ENCODE data around the gene RASGRP1.

The RASGRP1 gene

DNA sequence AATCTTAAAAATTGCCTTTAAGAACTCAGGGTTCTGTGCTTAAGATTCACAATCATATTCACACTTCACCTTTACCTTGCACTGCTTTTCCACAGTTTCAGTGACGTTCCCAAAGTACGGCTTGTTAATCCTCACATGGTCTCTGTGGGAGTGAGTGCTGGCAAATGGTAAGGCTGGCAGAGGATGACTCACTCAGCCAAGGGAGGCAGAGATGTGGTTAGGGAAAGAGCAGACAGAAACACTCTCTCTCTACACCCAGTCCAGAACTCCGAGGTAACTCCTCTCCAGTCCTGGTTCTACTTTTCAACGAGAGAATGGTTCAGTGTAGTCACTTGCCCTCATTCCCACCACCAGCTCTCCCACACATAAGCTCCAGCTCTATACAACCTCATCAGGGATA is 33.1 kb downstream of the RASGRP1 start:
- TF ChIP-seq REST (IDR thresholded peaks at IDR 0.05; ENCODE audit: insufficient replicate concordance, low read depth): no peak
- TF ChIP-seq SPI1 (IDR thresholded peaks at IDR 0.05; ENCODE audit: borderline replicate concordance, low read depth): no peak
- TF ChIP-seq GABPA (IDR thresholded peaks at IDR 0.05; ENCODE audit: low read depth): no peak
- no peak for TF ChIP-seq POLR2AphosphoS5 (IDR thresholded peaks at IDR 0.05; ENCODE audit: low read depth)
- no peak for TF ChIP-seq CTCF (IDR thresholded peaks at IDR 0.05; ENCODE audit: insufficient read depth, low read length)
- DNase-seq (ENCODE audit: low read depth in 1 of 2, low spot score in 1 of 2): no peak
- Histone ChIP-seq H3K27ac (replicated peaks) (no peak overlapping the region), H3K4me3 (replicated peaks; ENCODE audit: insufficient read depth, low read length) (no peak overlapping the region), H3K27me3 (ENCODE audit: insufficient read depth, poor library complexity, severe bottlenecking) (peaks cover 3% of the 10 kb centered on the region)

GRCh38 chr15:38530113-38530512 is 34.5 kb downstream of the RASGRP1 start:
- no peak for DNase-seq (ENCODE audit: low read depth in 1 of 2, low spot score in 1 of 2)
- Histone ChIP-seq H3K4me3 (replicated peaks; ENCODE audit: insufficient read depth, low read length) (no peak overlapping the region), H3K27ac (replicated peaks) (no peak overlapping the region), H3K27me3 (ENCODE audit: insufficient read depth, poor library complexity, severe bottlenecking) (peaks cover 3% of the 10 kb centered on the region)
- no peak for TF ChIP-seq SPI1 (IDR thresholded peaks at IDR 0.05; ENCODE audit: borderline replicate concordance, low read depth)
- TF ChIP-seq REST (IDR thresholded peaks at IDR 0.05; ENCODE audit: insufficient replicate concordance, low read depth): no peak
- TF ChIP-seq POLR2AphosphoS5 (IDR thresholded peaks at IDR 0.05; ENCODE audit: low read depth): no peak
- no peak for TF ChIP-seq CTCF (IDR thresholded peaks at IDR 0.05; ENCODE audit: insufficient read depth, low read length)
- TF ChIP-seq GABPA (IDR thresholded peaks at IDR 0.05; ENCODE audit: low read depth): no peak

DNA sequence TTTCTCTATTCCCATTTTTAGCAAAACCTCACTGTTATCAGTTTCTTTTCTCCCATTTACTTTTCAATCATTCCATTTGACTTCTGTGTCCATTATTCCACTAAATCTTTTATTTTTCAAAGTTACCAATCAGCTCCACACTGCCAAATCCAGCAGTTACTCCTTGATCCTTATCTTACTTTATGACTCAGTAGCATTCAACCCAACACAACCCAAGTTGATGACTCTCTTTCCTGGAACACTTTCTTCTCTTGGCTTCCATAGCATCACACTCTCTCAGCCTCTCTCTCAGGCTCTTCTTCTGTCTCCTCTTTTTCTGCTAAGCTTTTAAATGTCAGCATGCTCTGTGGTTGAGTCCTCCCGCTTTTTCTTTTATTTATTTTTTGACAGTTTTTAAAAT is 36.3 kb downstream of the RASGRP1 start:
- Histone ChIP-seq H3K27me3 (ENCODE audit: insufficient read depth, poor library complexity, severe bottlenecking) (peaks cover 3% of the 10 kb centered on the region), H3K27ac (replicated peaks) (no peak overlapping the region), H3K4me3 (replicated peaks; ENCODE audit: insufficient read depth, low read length) (no peak overlapping the region)
- TF ChIP-seq GABPA (IDR thresholded peaks at IDR 0.05; ENCODE audit: low read depth) (no peak), CTCF (IDR thresholded peaks at IDR 0.05; ENCODE audit: insufficient read depth, low read length) (no peak), REST (IDR thresholded peaks at IDR 0.05; ENCODE audit: insufficient replicate concordance, low read depth) (no peak), POLR2AphosphoS5 (IDR thresholded peaks at IDR 0.05; ENCODE audit: low read depth) (no peak), SPI1 (IDR thresholded peaks at IDR 0.05; ENCODE audit: borderline replicate concordance, low read depth) (no peak)
- no peak for DNase-seq (ENCODE audit: low read depth in 1 of 2, low spot score in 1 of 2)

All from HL-60 (cell line).